Measurements from ENCODE around the gene AHI1.

GRCh38 chr6:135240711-135241110, 256.8 kb downstream of the AHI1 start:
- TF ChIP-seq CTCF (conservative IDR thresholded peaks at IDR 0.05 in 1 of 2, IDR thresholded peaks at IDR 0.05 in 1 of 2; ENCODE audit: low read depth in 1 of 2, low read length in 2 of 2) = no peak
- no peak for TF ChIP-seq EZH2 (IDR thresholded peaks at IDR 0.05; ENCODE audit: low read length, missing control alignments)
